Endothelial cell of umbilical vein (primary cell): ENCODE results near the gene SLC2A11. TPM values are rescaled to one million over a fixed set of nuclear protein-coding genes. Genes with fewer than 3 reads are reported as not detected.
"Not testable (repeated sequence)": the region's sequence is repeated elsewhere in the genome, so short reads cannot be mapped to it uniquely, and the experiment has no call there.

Experiments
- BruUV-seq: library from RNA; stranded (reverse); fragments of 400-500 nt; replicated peaks from 2 replicates; lab custom pipeline; 2021; lab: Mats Ljungman, UMichigan
- CTCF ChIA-PET: fragments of 300-600, 350-600 bp; sonication (Branson Sonifier 250); formaldehyde crosslinking; loops from one replicate; lab custom pipeline; 2021; ENCODE audit warnings: antibody characterized with exemption, inconsistent platforms; lab: Charles Lee
- POLR2A ChIA-PET: fragments of 300-600, 350-600 bp; sonication (Branson Sonifier 250); formaldehyde crosslinking; loops from one replicate; lab custom pipeline; 2021; ENCODE audit warnings: antibody characterized with exemption, inconsistent platforms; lab: Charles Lee
- DNase-seq: peaks from one replicate; pipeline ENCODE4 v3.0.0-alpha.2; 2011; ENCODE audit warnings: low read depth, low spot score
- FAIRE-seq: peaks from 2 replicates; lab custom pipeline; 2011; peaks lifted over from hg19 to GRCh38; lab: Jason Lieb, UNC
- H2AFZ ChIP-seq: 2 replicates; pipeline ENCODE4 v1.6.0; 2012; ENCODE audit warnings: low read depth, low read length, control low read depth, inconsistent platforms
- H3K27ac ChIP-seq: 2 replicates; pipeline ENCODE4 v1.5.1; 2011; ENCODE audit warnings: low read depth, mild to moderate bottlenecking, control low read depth, low read length, moderate library complexity; ENCODE audit not compliant: insufficient read depth
- H3K27me3 ChIP-seq, 2 experiments: 2 replicates each; pipeline versions ENCODE4 v1.6.0 to v1.6.1; 2011; ENCODE audit warnings: low read length in 2 of 2, mixed read lengths in 1 of 2; ENCODE audit not compliant: control insufficient read depth in 2 of 2, insufficient read depth in 2 of 2
- H3K36me3 ChIP-seq, 2 experiments: 2 replicates in 1 of 2; 3 replicates in 1 of 2; pipeline ENCODE4 v1.5.1; 2011; ENCODE audit warnings: low read length in 2 of 2, mild to moderate bottlenecking in 1 of 2, moderate library complexity in 1 of 2; ENCODE audit not compliant: control insufficient read depth in 2 of 2, insufficient read depth in 2 of 2; ENCODE audit errors: extremely low read depth in 1 of 2
- H3K4me1 ChIP-seq: 3 replicates; pipeline ENCODE4 v1.5.1; 2011; ENCODE audit warnings: mild to moderate bottlenecking, low read length; ENCODE audit not compliant: control insufficient read depth, insufficient read depth; ENCODE audit errors: extremely low read depth
- H3K4me2 ChIP-seq: 2 replicates; pipeline ENCODE4 v1.6.1; 2011; ENCODE audit warnings: low read length, control low read depth, mixed read lengths; ENCODE audit not compliant: insufficient read depth
- H3K4me3 ChIP-seq, 3 experiments: fragments of 200-600 bp in 1 of 3; sonication (generic), shearing (Covaris generic) in 1 of 3; replicated peaks in 1 of 3; 2 replicates each; pipeline ENCODE4 v1.5.1; 2011 to 2016; ENCODE audit warnings: control low read depth in 3 of 3, low read length in 3 of 3, mild to moderate bottlenecking in 2 of 3, inconsistent platforms in 1 of 3, low read depth in 1 of 3, moderate library complexity in 1 of 3; ENCODE audit not compliant: insufficient read depth in 1 of 3
- H3K79me2 ChIP-seq: 2 replicates; pipeline ENCODE4 v1.6.0; 2012; ENCODE audit warnings: low read length, inconsistent platforms; ENCODE audit not compliant: control insufficient read depth, insufficient read depth
- H3K9ac ChIP-seq: replicated peaks from 2 replicates; pipeline ENCODE3; 2011; ENCODE audit warnings: low read length, control low read depth; ENCODE audit not compliant: insufficient read depth; ENCODE audit errors: extremely low read depth
- H3K9me1 ChIP-seq: replicated peaks from 3 replicates; pipeline ENCODE4 v1.6.0; 2011; ENCODE audit warnings: mild to moderate bottlenecking, low read length; ENCODE audit not compliant: control insufficient read depth, insufficient read depth; ENCODE audit errors: extremely low read depth
- H3K9me3 ChIP-seq: replicated peaks from 2 replicates; pipeline ENCODE4 v1.5.1; 2012; ENCODE audit warnings: low read length, inconsistent platforms; ENCODE audit not compliant: control insufficient read depth, insufficient read depth
- H4K20me1 ChIP-seq: replicated peaks from 2 replicates; pipeline ENCODE3; 2011; ENCODE audit warnings: mild to moderate bottlenecking, low read length; ENCODE audit not compliant: control insufficient read depth, insufficient read depth; ENCODE audit errors: extremely low read depth
- EZH2 ChIP-seq: IDR thresholded peaks from 2 replicates; pipeline ENCODE4 v1.6.1; 2012; ENCODE audit warnings: borderline replicate concordance, low read depth, mild to moderate bottlenecking, moderate library complexity, low read length, inconsistent platforms; ENCODE audit not compliant: severe bottlenecking
- JUN ChIP-seq: IDR thresholded peaks from 2 replicates; pipeline ENCODE4 v1.6.1; 2011; ENCODE audit warnings: borderline replicate concordance, low read depth; ENCODE audit not compliant: insufficient read length, insufficient read depth
- MAX ChIP-seq: IDR thresholded peaks from 2 replicates; pipeline ENCODE4 v1.6.1; 2011; ENCODE audit not compliant: insufficient read depth, insufficient read length
- MYC ChIP-seq: IDR thresholded peaks from one replicate; pipeline ENCODE4 v1.6.1; 2011; ENCODE audit warnings: mild to moderate bottlenecking, low read depth, low read length
- POLR2A ChIP-seq: IDR thresholded peaks from 2 replicates; pipeline ENCODE4 v1.6.1; 2012; ENCODE audit warnings: low read depth, mild to moderate bottlenecking, control low read depth, low read length
- POLR2AphosphoS5 ChIP-seq: IDR thresholded peaks from 2 replicates; pipeline ENCODE4 v1.6.1; 2012; ENCODE audit warnings: low read depth, mild to moderate bottlenecking, control low read depth, low read length, moderate library complexity; ENCODE audit not compliant: insufficient read depth
- dilution Hi-C: fragments of 300-500 bp; cut with MboI; formaldehyde crosslinking; loops from one replicate; pipeline ENCODE4 v1.15.0; 2019; ENCODE audit warnings: low sequenced_read_pairs; ENCODE audit not compliant: extremely low pct_ligation_motif_present
- intact Hi-C: fragments of 100-400 bp; cut with micrococcal nuclease; formaldehyde crosslinking; loops from one replicate; pipeline ENCODE4 v1.10.0; 2022
- polyA plus RNA-seq, 4 experiments: library from polyadenylated mRNA; depleted of rRNA in 3 of 4; stranded (reverse) in 3 of 4; unstranded in 1 of 4; fragments of >200 nt; gene quantifications; 2 replicates each; pipeline versions ENCODE4 v1.2.1 to v1.2.3, GENCODE V29; 2011 to 2012; ENCODE audit warnings: missing spikeins in 1 of 4
- total RNA-seq: library from RNA; stranded (reverse); gene quantifications from 2 replicates; pipeline ENCODE4 v1.2.3, GENCODE V29; 2021
- TF ChIP-seq, protein P1 (sequence below), 2 donors: IDR thresholded peaks; 1 replicate in 1 of 2; 2 replicates in 1 of 2; pipeline ENCODE4 v1.5.1; 2011; ENCODE audit warnings: low read length in 2 of 2, mild to moderate bottlenecking in 2 of 2, moderate library complexity in 2 of 2, control low read depth in 1 of 2, inconsistent platforms in 1 of 2, low read depth in 1 of 2; ENCODE audit not compliant: insufficient read depth in 1 of 2; ENCODE audit errors: extremely low read depth in 1 of 2

The SLC2A11 gene
- total and polyA plus RNA-seq, 2 donors (not counting 3 experiments of a cell fraction or from before 2014, with no cell fraction given), result 4.2 to 4.6 TPM

- TF ChIP-seq JUN, result no peak
- no peak for TF ChIP-seq POLR2A
- no peak for TF ChIP-seq MAX
- TF ChIP-seq POLR2AphosphoS5, result no peak
- TF ChIP-seq MYC, result no peak
- TF ChIP-seq, protein P1, sequence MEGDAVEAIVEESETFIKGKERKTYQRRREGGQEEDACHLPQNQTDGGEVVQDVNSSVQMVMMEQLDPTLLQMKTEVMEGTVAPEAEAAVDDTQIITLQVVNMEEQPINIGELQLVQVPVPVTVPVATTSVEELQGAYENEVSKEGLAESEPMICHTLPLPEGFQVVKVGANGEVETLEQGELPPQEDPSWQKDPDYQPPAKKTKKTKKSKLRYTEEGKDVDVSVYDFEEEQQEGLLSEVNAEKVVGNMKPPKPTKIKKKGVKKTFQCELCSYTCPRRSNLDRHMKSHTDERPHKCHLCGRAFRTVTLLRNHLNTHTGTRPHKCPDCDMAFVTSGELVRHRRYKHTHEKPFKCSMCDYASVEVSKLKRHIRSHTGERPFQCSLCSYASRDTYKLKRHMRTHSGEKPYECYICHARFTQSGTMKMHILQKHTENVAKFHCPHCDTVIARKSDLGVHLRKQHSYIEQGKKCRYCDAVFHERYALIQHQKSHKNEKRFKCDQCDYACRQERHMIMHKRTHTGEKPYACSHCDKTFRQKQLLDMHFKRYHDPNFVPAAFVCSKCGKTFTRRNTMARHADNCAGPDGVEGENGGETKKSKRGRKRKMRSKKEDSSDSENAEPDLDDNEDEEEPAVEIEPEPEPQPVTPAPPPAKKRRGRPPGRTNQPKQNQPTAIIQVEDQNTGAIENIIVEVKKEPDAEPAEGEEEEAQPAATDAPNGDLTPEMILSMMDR (IDR thresholded peaks at IDR 0.05; ENCODE audit: extremely low read depth in 1 of 2, insufficient read depth in 1 of 2, low read depth in 1 of 2, low read length in 2 of 2), result peak; percentile 71 to 78
- no peak for TF ChIP-seq EZH2
- BruUV-seq, result no TSS peak
- Histone ChIP-seq H3K4me2 (no peak overlapping the region), H3K9me3 (no peaks in the 10 kb centered on the region), H3K79me2 (no peaks in the 10 kb centered on the region), H3K36me3 (no peaks in the 10 kb centered on the region), H3K9ac (no peak overlapping the region), H3K4me3 (no peak overlapping the region), H3K27ac (no peak overlapping the region), H3K9me1 (no peaks in the 10 kb centered on the region), H2AFZ (no peak overlapping the region), H3K27me3 (no peaks in the 10 kb centered on the region), H4K20me1 (no peaks in the 10 kb centered on the region), H3K4me1 (peaks cover 9% of the 10 kb centered on the region)
- FAIRE-seq, result peak; percentile 94
- dilution Hi-C loops, result no loop called here
- intact Hi-C loops, result loop anchor here (1.0 to 10.0 kb wide), 2 partner anchors 32 to 313 kb away; partner anchors contain the start of gene MIF
- POLR2A ChIA-PET, result no interaction called here
- CTCF ChIA-PET, result interaction anchor here (0.6 to 4.2 kb wide), 12 partner anchors 12 to 313 kb away, joined by 3 to 39 read pairs (median 5); partner anchors contain the start of gene MIF
- DNase-seq, result peak; percentile 50
Observed at GRCh38 chr22:23862103-23862502, 4.4 kb downstream of the SLC2A11 start.

DNA sequence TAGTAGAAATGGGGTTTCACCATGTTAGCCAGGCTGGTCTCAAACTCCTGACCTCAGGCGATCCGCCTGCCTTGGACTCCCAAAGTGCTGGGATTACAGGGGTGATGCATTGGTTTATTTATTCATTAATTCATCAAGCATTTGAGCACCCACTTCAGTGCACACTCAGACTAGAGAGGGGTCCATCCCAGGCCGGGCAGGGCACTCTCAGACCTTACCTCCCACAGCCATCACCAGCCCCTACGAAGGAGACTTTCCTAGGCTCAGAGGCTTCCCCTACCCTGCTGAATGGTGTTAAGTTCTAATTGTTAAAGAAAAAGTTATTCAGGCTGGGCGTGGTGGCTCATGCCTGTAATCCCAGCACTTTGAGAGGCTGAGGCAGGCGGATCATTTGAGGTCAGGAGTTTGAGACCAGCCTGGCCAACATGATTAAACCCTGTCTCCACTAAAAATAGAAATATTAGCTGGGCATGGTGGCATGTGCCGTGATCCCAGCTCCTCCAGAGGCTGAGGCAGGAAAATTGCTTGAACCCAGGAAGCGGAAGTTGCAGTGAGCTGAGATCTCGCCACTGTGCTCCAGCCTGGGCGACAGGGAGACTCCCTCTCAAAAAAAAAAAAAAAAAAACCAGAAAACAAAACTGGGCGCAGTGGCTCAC lies 7.0 kb downstream of the SLC2A11 start:
- H3K79me2 ChIP-seq, H3K4me1 ChIP-seq, H3K4me2 ChIP-seq, BruUV-seq, H3K27ac ChIP-seq, H3K9me1 ChIP-seq, H4K20me1 ChIP-seq, H3K9ac ChIP-seq, FAIRE-seq, DNase-seq, H3K4me3 ChIP-seq, H3K27me3 ChIP-seq, H3K36me3 ChIP-seq, H3K9me3 ChIP-seq, dilution Hi-C loops, H2AFZ ChIP-seq, POLR2A ChIA-PET: not testable (repeated sequence)
- CTCF ChIA-PET, result interaction anchor here (0.6 to 3.7 kb wide), 4 partner anchors 16 to 691 kb away, joined by 3 to 39 read pairs (median 3); partner anchors contain the start of gene MIF
- intact Hi-C loops, result loop anchor here (10.0 kb wide), 1 partner anchor 310 kb away; no protein-coding TSS in a partner anchor
